ENCODE results near the gene FER.
"Not testable (repeated sequence)": the region's sequence is repeated elsewhere in the genome, so short reads cannot be mapped to it uniquely, and the experiment has no call there.

DNA sequence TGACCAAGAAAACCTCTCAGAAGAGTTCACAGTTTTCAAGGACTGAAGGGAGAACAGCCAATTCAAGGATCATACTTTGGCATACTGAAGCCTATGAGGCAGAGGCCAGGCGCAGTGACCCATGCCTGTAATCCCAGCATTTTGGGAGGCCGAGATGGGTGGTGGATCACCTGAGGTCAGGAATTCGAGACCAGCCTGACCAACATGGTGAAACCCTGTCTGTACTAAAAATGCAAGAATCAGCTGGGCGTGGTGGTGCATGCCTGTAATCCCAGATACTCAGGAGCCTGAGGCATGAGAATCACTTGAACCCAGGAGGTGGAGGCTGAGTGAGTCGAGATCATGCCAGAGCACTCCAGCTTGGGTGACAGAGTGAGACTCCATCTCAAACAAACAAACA is 19.2 kb downstream of the FER start:
- TF ChIP-seq POLR2AphosphoS5 (IDR thresholded peaks at IDR 0.05; ENCODE audit: low read depth, low read length); RFX5 (IDR thresholded peaks at IDR 0.05; ENCODE audit: low read length); JUND (IDR thresholded peaks at IDR 0.05); PBX3 (IDR thresholded peaks at IDR 0.05): not testable (repeated sequence)
- TF ChIP-seq, protein P1, sequence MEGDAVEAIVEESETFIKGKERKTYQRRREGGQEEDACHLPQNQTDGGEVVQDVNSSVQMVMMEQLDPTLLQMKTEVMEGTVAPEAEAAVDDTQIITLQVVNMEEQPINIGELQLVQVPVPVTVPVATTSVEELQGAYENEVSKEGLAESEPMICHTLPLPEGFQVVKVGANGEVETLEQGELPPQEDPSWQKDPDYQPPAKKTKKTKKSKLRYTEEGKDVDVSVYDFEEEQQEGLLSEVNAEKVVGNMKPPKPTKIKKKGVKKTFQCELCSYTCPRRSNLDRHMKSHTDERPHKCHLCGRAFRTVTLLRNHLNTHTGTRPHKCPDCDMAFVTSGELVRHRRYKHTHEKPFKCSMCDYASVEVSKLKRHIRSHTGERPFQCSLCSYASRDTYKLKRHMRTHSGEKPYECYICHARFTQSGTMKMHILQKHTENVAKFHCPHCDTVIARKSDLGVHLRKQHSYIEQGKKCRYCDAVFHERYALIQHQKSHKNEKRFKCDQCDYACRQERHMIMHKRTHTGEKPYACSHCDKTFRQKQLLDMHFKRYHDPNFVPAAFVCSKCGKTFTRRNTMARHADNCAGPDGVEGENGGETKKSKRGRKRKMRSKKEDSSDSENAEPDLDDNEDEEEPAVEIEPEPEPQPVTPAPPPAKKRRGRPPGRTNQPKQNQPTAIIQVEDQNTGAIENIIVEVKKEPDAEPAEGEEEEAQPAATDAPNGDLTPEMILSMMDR (IDR thresholded peaks at IDR 0.05): not testable (repeated sequence)
